HepG2 (cell line): Measurements from ENCODE around the gene MAN1C1. TPM values are rescaled to one million over a fixed set of nuclear protein-coding genes. Genes with fewer than 3 reads are reported as not detected.

Experiments used
- CCDC6 ChIP-seq: sonication (generic); formaldehyde crosslinking; IDR thresholded peaks from 2 replicates; pipeline ENCODE4 v1.8.1; 2022; ENCODE audit warnings: mild to moderate bottlenecking, missing genetic modification reagents, moderate library complexity
- CEBPG ChIP-seq: IDR thresholded peaks from 2 replicates; pipeline ENCODE4 v1.6.1; 2016
- DRAP1 ChIP-seq: IDR thresholded peaks from 2 replicates; pipeline ENCODE4 v1.6.1; 2016; ENCODE audit warnings: missing genetic modification reagents, missing compliant biosample characterization
- ESRRA ChIP-seq: sonication (generic); formaldehyde crosslinking; IDR thresholded peaks from 2 replicates; pipeline ENCODE4 v1.5.1; 2020; ENCODE audit warnings: mild to moderate bottlenecking, low read depth, missing genetic modification reagents
- FIP1L1 ChIP-seq: fragments of 200-400 bp; formaldehyde crosslinking; IDR thresholded peaks from 2 replicates; pipeline ENCODE4 v1.6.1; 2018; ENCODE audit warnings: low read depth, mild to moderate bottlenecking, low read length, moderate library complexity, borderline replicate concordance; ENCODE audit not compliant: insufficient read depth
- HOXA3 ChIP-seq: sonication (generic); formaldehyde crosslinking; IDR thresholded peaks from 2 replicates; pipeline ENCODE4 v1.5.0; 2020; ENCODE audit warnings: missing genetic modification reagents
- KAT2B ChIP-seq: fragments of 150-350 bp; IDR thresholded peaks from 2 replicates; pipeline ENCODE4 v1.6.1; 2014; ENCODE audit warnings: low read depth, low read length, borderline replicate concordance
- KLF16 ChIP-seq, 2 experiments: sonication (generic) in 1 of 2; formaldehyde crosslinking in 1 of 2; IDR thresholded peaks; 2 replicates each; pipeline versions ENCODE4 v1.6.1 to v1.8.0; 2016 to 2023; ENCODE audit warnings: missing genetic modification reagents in 2 of 2, missing compliant biosample characterization in 1 of 2
- KLF6 ChIP-seq: IDR thresholded peaks from 2 replicates; pipeline ENCODE4 v1.8.0; 2016; ENCODE audit warnings: missing biosample characterization, missing genetic modification reagents
- MXD3 ChIP-seq: IDR thresholded peaks from 2 replicates; pipeline ENCODE4 v1.6.1; 2016; ENCODE audit warnings: mild to moderate bottlenecking, missing biosample characterization, missing genetic modification reagents
- MYC ChIP-seq: sonication (generic); formaldehyde crosslinking; IDR thresholded peaks from 2 replicates; pipeline ENCODE4 v1.9.0; 2021; ENCODE audit warnings: missing genetic modification reagents, borderline replicate concordance
- PHF5A ChIP-seq: IDR thresholded peaks from one replicate; pipeline ENCODE4 v1.6.1; 2018; ENCODE audit warnings: low read depth, missing genetic modification reagents; ENCODE audit not compliant: unreplicated experiment
- SAP130 ChIP-seq: IDR thresholded peaks from 2 replicates; pipeline ENCODE4 v1.6.1; 2016; ENCODE audit warnings: low read depth
- SIX1 ChIP-seq: sonication (generic); formaldehyde crosslinking; IDR thresholded peaks from 2 replicates; pipeline ENCODE4 v1.4.0; 2020; ENCODE audit warnings: missing genetic modification reagents, borderline replicate concordance
- SNRNP70 ChIP-seq: fragments of 200-400 bp; formaldehyde crosslinking; IDR thresholded peaks from 2 replicates; pipeline ENCODE4 v1.6.1; 2017; ENCODE audit warnings: mild to moderate bottlenecking, low read depth, low read length, moderate library complexity
- TP53 ChIP-seq: sonication (generic); formaldehyde crosslinking; conservative IDR thresholded peaks from 2 replicates; pipeline ENCODE4 v1.4.0; 2020; ENCODE audit warnings: missing genetic modification reagents
- ZBTB38 ChIP-seq: sonication (generic); formaldehyde crosslinking; IDR thresholded peaks from 2 replicates; pipeline ENCODE4 v1.5.1; 2020; ENCODE audit warnings: mild to moderate bottlenecking, missing genetic modification reagents
- ZFYVE20 ChIP-seq: sonication (generic); formaldehyde crosslinking; IDR thresholded peaks from 2 replicates; pipeline ENCODE4 v1.8.0; 2023; ENCODE audit warnings: low read depth, mild to moderate bottlenecking, moderate library complexity, missing genetic modification reagents, borderline replicate concordance
- ZNF598 ChIP-seq: sonication (generic); formaldehyde crosslinking; IDR thresholded peaks from 2 replicates; pipeline ENCODE4 v1.5.1; 2020; ENCODE audit warnings: mild to moderate bottlenecking, missing genetic modification reagents, borderline replicate concordance
- ZNF7 ChIP-seq: IDR thresholded peaks from 2 replicates; pipeline ENCODE4 v1.6.1; 2016; ENCODE audit warnings: missing biosample characterization, missing genetic modification reagents
- ZNF749 ChIP-seq: sonication (generic); formaldehyde crosslinking; IDR thresholded peaks from 2 replicates; pipeline ENCODE4 v1.8.0; 2022; ENCODE audit warnings: mild to moderate bottlenecking, missing genetic modification reagents, moderate library complexity, borderline replicate concordance
- ZNF850 ChIP-seq: sonication (generic); formaldehyde crosslinking; conservative IDR thresholded peaks from 2 replicates; pipeline ENCODE4 v1.9.0; 2021; ENCODE audit warnings: mild to moderate bottlenecking, missing genetic modification reagents
- polyA plus RNA-seq, 8 experiments: library from polyadenylated mRNA; depleted of rRNA in 3 of 8; stranded (reverse) in 7 of 8; unstranded in 1 of 8; fragments of >200 nt; fragmentation: Illumina TruSeq in 4 of 8; extraction: Trizol in 4 of 8; gene quantifications; 2 replicates each; pipeline versions ENCODE4 v1.2.1 to v1.2.3, GENCODE V29; 2011 to 2016; ENCODE audit warnings: low read depth in 4 of 8, missing spikeins in 1 of 8, mixed read lengths in 1 of 8; ENCODE audit not compliant: insufficient read depth in 1 of 8
- total RNA-seq, 5 experiments: library from RNA; depleted of rRNA; stranded (reverse); fragments of >200 nt; fragmentation: Illumina TruSeq; extraction: Trizol; gene quantifications; 2 replicates each; pipeline ENCODE4 v1.2.3, GENCODE V29; 2016; ENCODE audit warnings: low read depth in 1 of 5
- TF ChIP-seq, protein P1 (sequence below): sonication (generic); formaldehyde crosslinking; conservative IDR thresholded peaks from 2 replicates; pipeline ENCODE4 v1.4.0; 2020; ENCODE audit warnings: mild to moderate bottlenecking, missing genetic modification reagents, moderate library complexity
- TF ChIP-seq, protein P2 (sequence below): sonication (generic); formaldehyde crosslinking; IDR thresholded peaks from 2 replicates; pipeline ENCODE4 v1.4.0; 2020; ENCODE audit warnings: mild to moderate bottlenecking, missing genetic modification reagents
- TF ChIP-seq, protein P3 (sequence below): sonication (generic); formaldehyde crosslinking; IDR thresholded peaks from 2 replicates; pipeline ENCODE4 v1.5.0; 2020; ENCODE audit warnings: missing genetic modification reagents, mild to moderate bottlenecking, borderline replicate concordance

MAN1C1 gene
- total and polyA plus RNA-seq, 2 of the 13 experiments (the other 11 are each of a cell fraction or from before 2014, with no cell fraction given) = 0.18 to 0.49 TPM

DNA sequence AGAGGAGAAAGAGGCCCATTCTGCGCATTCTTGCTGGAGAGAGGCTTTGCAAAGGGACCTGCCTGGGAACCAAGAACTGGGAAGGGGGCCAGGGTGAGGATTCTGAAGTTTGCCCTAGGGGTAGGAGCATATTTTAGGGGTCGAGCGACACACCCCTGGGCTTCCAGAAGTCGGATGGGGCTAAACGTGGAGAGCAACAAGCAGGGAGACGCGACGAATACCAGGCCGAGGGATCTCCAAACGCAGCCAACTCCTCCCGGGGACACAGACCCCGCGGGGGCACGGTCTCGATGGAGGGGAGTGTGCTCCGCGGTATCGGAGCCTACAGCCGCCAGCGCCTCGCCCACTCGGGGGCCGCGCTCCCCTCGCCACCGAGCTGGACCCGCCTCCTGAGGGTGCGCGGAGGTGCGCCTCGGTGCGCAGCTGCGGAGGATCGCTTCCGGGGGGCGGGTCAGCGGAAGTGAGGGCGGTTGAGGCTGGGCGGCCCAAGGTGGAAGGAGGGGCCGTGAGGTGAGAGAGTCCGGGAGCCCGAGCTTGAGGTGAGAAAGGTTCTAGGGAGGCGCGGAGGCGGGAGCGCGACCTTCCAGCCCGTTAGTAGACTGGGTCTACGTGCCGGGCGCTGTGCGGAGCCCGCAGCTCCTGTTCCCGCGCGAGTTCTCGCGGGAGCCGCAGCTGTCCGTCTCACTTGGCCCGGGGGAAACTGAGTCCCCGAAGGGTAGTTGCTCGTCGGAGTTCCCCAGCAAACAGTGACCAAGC lies 203.1 kb downstream of the MAN1C1 start, which contains the start of gene MTFR1L (continued):
- TF ChIP-seq, protein P1, sequence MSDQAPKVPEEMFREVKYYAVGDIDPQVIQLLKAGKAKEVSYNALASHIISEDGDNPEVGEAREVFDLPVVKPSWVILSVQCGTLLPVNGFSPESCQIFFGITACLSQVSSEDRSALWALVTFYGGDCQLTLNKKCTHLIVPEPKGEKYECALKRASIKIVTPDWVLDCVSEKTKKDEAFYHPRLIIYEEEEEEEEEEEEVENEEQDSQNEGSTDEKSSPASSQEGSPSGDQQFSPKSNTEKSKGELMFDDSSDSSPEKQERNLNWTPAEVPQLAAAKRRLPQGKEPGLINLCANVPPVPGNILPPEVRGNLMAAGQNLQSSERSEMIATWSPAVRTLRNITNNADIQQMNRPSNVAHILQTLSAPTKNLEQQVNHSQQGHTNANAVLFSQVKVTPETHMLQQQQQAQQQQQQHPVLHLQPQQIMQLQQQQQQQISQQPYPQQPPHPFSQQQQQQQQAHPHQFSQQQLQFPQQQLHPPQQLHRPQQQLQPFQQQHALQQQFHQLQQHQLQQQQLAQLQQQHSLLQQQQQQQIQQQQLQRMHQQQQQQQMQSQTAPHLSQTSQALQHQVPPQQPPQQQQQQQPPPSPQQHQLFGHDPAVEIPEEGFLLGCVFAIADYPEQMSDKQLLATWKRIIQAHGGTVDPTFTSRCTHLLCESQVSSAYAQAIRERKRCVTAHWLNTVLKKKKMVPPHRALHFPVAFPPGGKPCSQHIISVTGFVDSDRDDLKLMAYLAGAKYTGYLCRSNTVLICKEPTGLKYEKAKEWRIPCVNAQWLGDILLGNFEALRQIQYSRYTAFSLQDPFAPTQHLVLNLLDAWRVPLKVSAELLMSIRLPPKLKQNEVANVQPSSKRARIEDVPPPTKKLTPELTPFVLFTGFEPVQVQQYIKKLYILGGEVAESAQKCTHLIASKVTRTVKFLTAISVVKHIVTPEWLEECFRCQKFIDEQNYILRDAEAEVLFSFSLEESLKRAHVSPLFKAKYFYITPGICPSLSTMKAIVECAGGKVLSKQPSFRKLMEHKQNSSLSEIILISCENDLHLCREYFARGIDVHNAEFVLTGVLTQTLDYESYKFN (CRISPR knock-in tag) = peak; percentile 62; the same call in 1 of the 2 replicates
- peak; percentile 54; the same call in 1 of the 2 replicates for TF ChIP-seq ZNF598 (CRISPR knock-in tag)
- peak; percentile 10; the same call in 1 of the 2 replicates for TF ChIP-seq SIX1 (CRISPR knock-in tag)
- TF ChIP-seq CEBPG (CRISPR knock-in tag) = no peak
- TF ChIP-seq ZNF749 (CRISPR knock-in tag) = peak; percentile 86; the same call in 1 of the 2 replicates
- TF ChIP-seq ZNF850 (CRISPR knock-in tag) = peak; percentile 49; the same call in 1 of the 2 replicates
- peak; percentile 91 for TF ChIP-seq SAP130 (CRISPR knock-in tag)
- TF ChIP-seq CCDC6 (CRISPR knock-in tag) = peak; percentile 71; the same call in 1 of the 2 replicates
- TF ChIP-seq, protein P2, sequence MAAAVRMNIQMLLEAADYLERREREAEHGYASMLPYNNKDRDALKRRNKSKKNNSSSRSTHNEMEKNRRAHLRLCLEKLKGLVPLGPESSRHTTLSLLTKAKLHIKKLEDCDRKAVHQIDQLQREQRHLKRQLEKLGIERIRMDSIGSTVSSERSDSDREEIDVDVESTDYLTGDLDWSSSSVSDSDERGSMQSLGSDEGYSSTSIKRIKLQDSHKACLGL (CRISPR knock-in tag) = peak; percentile 37; the same call in 1 of the 2 replicates
- TF ChIP-seq TP53 = no peak; the same call in 1 of the 2 replicates
- peak in 1 of 2 experiments; percentile 86; a peak in 2 of 4 replicates for TF ChIP-seq KLF16 (CRISPR knock-in tag; IDR thresholded peaks at IDR 0.05)
- TF ChIP-seq HOXA3 (CRISPR knock-in tag) = peak; percentile 73
- TF ChIP-seq MYC (CRISPR knock-in tag) = peak; percentile 86
- TF ChIP-seq ESRRA (CRISPR knock-in tag) = peak; percentile 96
- peak; percentile 66 for TF ChIP-seq ZBTB38 (CRISPR knock-in tag)
- TF ChIP-seq KLF6 (CRISPR knock-in tag) = peak; percentile 52; the same call in 1 of the 2 replicates
- no peak for TF ChIP-seq PHF5A
- peak; percentile 15; the same call in 1 of the 2 replicates for TF ChIP-seq MXD3 (CRISPR knock-in tag)
- TF ChIP-seq ZNF7 (CRISPR knock-in tag) = no peak
- no peak for TF ChIP-seq KAT2B
- TF ChIP-seq DRAP1 (CRISPR knock-in tag) = peak; percentile 84
- TF ChIP-seq ZFYVE20 = no peak
- TF ChIP-seq FIP1L1 = no peak
- TF ChIP-seq, protein P3, sequence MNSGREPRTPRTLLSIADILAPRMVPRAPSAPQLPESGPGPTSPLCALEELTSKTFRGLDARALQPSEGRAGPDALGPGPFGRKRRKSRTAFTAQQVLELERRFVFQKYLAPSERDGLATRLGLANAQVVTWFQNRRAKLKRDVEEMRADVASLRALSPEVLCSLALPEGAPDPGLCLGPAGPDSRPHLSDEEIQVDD = 0 out of 2 replicates have a peak, but pooled peaks have one; percentile 57
- no peak for TF ChIP-seq SNRNP70
